Endothelial cell of umbilical vein (primary cell): Measurements from ENCODE around the gene TEX13A.

Source experiments
- CTCF ChIP-seq, 2 donors: IDR thresholded peaks; 1 replicate in 1 of 2; 2 replicates in 1 of 2; pipeline ENCODE4 v1.5.1; 2011; ENCODE audit warnings: low read length in 2 of 2, mild to moderate bottlenecking in 2 of 2, moderate library complexity in 2 of 2, control low read depth in 1 of 2, inconsistent platforms in 1 of 2, low read depth in 1 of 2; ENCODE audit not compliant: insufficient read depth in 1 of 2; ENCODE audit errors: extremely low read depth in 1 of 2
- EZH2 ChIP-seq: IDR thresholded peaks from 2 replicates; pipeline ENCODE4 v1.6.1; 2012; ENCODE audit warnings: borderline replicate concordance, low read depth, mild to moderate bottlenecking, moderate library complexity, low read length, inconsistent platforms; ENCODE audit not compliant: severe bottlenecking
- JUN ChIP-seq: IDR thresholded peaks from 2 replicates; pipeline ENCODE4 v1.6.1; 2011; ENCODE audit warnings: borderline replicate concordance, low read depth; ENCODE audit not compliant: insufficient read length, insufficient read depth
- MAX ChIP-seq: IDR thresholded peaks from 2 replicates; pipeline ENCODE4 v1.6.1; 2011; ENCODE audit not compliant: insufficient read depth, insufficient read length
- MYC ChIP-seq: IDR thresholded peaks from one replicate; pipeline ENCODE4 v1.6.1; 2011; ENCODE audit warnings: mild to moderate bottlenecking, low read depth, low read length
- POLR2A ChIP-seq: IDR thresholded peaks from 2 replicates; pipeline ENCODE4 v1.6.1; 2012; ENCODE audit warnings: low read depth, mild to moderate bottlenecking, control low read depth, low read length
- POLR2AphosphoS5 ChIP-seq: IDR thresholded peaks from 2 replicates; pipeline ENCODE4 v1.6.1; 2012; ENCODE audit warnings: low read depth, mild to moderate bottlenecking, control low read depth, low read length, moderate library complexity; ENCODE audit not compliant: insufficient read depth

- no peak for TF ChIP-seq POLR2A
- TF ChIP-seq CTCF (IDR thresholded peaks at IDR 0.05; ENCODE audit: extremely low read depth in 1 of 2, insufficient read depth in 1 of 2, low read depth in 1 of 2, low read length in 2 of 2), result no peak
- TF ChIP-seq EZH2, result no peak
- TF ChIP-seq MYC, result no peak
- no peak for TF ChIP-seq POLR2AphosphoS5
- no peak for TF ChIP-seq MAX
- no peak for TF ChIP-seq JUN
Observed at GRCh38 chrX:105179644-105180043, 40.9 kb downstream of the TEX13A start.
